Measurements from ENCODE around the gene BTG1. TPM values are rescaled to one million over a fixed set of nuclear protein-coding genes. Genes with fewer than 3 reads are reported as not detected.

The BTG1 gene
- total and polyA plus RNA-seq, 9 of the 15 experiments (the other 6 are each of a cell fraction or from before 2014, with no cell fraction given): 3.7 to 28.6 (median 7.4) TPM

GRCh38 chr12:92123780-92124688 is 21.6 kb downstream of the BTG1 start:
- Histone ChIP-seq H3K27me3 (ENCODE audit: control insufficient read depth in 2 of 2, insufficient read depth in 2 of 2, low read length in 2 of 2) (no peaks in the 10 kb centered on the region), H4K20me1 (replicated peaks; ENCODE audit: control insufficient read depth, insufficient read depth, low read length) (no peaks in the 10 kb centered on the region), H2AFZ (ENCODE audit: low read depth, low read length) (no peak overlapping the region), H3K9me3 (replicated peaks; ENCODE audit: control insufficient read depth, insufficient read depth, low read depth, low read length) (no peaks in the 10 kb centered on the region), H3K36me3 (ENCODE audit: control insufficient read depth, insufficient read depth, low read length) (peaks cover 3% of the 10 kb centered on the region; the same call in 1 of the 3 replicates), H3K79me2 (ENCODE audit: control insufficient read depth, insufficient read depth, low read length) (peaks cover 10% of the 10 kb centered on the region; the same call in 2 of the 3 replicates), H3K4me2 (ENCODE audit: insufficient read depth, low read length) (no peak overlapping the region), H3K9me1 (ENCODE audit: control insufficient read depth, insufficient read depth, low read length) (no peaks in the 10 kb centered on the region), H3K27ac (ENCODE audit: extremely low read depth, low read depth, low read length) (no peak overlapping the region), H3K9ac (ENCODE audit: insufficient read depth in 1 of 2, low read depth in 2 of 2, low read length in 2 of 2) (no peak overlapping the region), H3K4me3 (no peak overlapping the region), H3K4me1 (replicated peaks in 1 of 2; ENCODE audit: control insufficient read depth in 2 of 2, insufficient read depth in 2 of 2, low read length in 2 of 2) (peaks cover 0 to 8% of the 10 kb centered on the region in 2 experiments; a peak in 2 of 5 replicates)
- in situ Hi-C loops (cut with MboI): no loop called here
- BruUV-seq (replicated peaks): no TSS peak
- POLR2A ChIA-PET: interaction anchor here (0.7 to 5.6 kb wide), 4 partner anchors 10 to 20 kb away, joined by 4 to 32 read pairs (median 4); partner anchors contain the start of gene BTG1
- no peak for DNase-seq (ENCODE audit: extremely low read depth in 1 of 4, low spot score in 3 of 4)
- intact Hi-C loops (cut with micrococcal nuclease): no loop called here
- ATAC-seq: no peak
- WGBS (ENCODE audit: insufficient coverage, low coverage, missing lambda C conversion rate): 28% methylated on average over 2 of the region's 2 CpGs
- CTCF ChIA-PET (ENCODE audit: low intra/inter-chr PET ratio): no interaction called here
- no peak for FAIRE-seq
- TF ChIP-seq HDAC1 (IDR thresholded peaks at IDR 0.05): no peak
- TF ChIP-seq, protein P1, sequence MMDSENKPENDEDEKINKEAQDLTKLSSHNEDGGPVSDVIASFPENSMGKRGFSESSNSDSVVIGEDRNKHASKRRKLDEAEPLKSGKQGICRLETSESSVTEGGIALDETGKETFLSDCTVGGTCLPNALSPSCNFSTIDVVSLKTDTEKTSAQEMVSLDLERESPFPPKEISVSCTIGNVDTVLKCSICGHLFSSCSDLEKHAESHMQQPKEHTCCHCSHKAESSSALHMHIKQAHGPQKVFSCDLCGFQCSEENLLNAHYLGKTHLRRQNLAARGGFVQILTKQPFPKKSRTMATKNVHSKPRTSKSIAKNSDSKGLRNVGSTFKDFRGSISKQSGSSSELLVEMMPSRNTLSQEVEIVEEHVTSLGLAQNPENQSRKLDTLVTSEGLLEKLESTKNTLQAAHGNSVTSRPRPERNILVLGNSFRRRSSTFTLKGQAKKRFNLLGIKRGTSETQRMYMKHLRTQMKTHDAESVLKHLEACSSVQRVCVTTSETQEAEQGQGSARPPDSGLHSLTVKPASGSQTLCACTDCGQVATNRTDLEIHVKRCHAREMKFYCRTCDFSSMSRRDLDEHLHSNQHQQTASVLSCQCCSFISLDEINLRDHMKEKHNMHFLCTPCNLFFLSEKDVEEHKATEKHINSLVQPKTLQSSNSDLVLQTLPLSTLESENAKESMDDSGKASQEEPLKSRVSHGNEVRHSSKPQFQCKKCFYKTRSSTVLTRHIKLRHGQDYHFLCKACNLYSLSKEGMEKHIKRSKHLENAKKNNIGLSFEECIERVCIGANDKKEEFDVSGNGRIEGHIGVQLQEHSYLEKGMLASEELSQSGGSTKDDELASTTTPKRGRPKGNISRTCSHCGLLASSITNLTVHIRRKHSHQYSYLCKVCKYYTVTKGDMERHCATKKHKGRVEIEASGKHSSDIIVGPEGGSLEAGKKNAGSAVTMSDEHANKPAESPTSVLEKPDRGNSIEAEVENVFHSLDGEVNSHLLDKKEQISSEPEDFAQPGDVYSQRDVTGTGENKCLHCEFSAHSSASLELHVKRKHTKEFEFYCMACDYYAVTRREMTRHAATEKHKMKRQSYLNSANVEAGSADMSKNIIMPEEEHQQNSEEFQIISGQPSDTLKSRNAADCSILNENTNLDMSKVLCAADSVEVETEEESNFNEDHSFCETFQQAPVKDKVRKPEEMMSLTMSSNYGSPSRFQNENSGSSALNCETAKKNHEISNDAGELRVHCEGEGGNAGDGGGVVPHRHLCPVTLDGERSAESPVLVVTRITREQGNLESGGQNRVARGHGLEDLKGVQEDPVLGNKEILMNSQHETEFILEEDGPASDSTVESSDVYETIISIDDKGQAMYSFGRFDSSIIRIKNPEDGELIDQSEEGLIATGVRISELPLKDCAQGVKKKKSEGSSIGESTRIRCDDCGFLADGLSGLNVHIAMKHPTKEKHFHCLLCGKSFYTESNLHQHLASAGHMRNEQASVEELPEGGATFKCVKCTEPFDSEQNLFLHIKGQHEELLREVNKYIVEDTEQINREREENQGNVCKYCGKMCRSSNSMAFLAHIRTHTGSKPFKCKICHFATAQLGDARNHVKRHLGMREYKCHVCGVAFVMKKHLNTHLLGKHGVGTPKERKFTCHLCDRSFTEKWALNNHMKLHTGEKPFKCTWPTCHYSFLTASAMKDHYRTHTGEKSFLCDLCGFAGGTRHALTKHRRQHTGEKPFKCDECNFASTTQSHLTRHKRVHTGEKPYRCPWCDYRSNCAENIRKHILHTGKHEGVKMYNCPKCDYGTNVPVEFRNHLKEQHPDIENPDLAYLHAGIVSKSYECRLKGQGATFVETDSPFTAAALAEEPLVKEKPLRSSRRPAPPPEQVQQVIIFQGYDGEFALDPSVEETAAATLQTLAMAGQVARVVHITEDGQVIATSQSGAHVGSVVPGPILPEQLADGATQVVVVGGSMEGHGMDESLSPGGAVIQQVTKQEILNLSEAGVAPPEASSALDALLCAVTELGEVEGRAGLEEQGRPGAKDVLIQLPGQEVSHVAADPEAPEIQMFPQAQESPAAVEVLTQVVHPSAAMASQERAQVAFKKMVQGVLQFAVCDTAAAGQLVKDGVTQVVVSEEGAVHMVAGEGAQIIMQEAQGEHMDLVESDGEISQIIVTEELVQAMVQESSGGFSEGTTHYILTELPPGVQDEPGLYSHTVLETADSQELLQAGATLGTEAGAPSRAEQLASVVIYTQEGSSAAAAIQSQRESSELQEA (IDR thresholded peaks at IDR 0.05; ENCODE audit: low read depth): no peak
- TF ChIP-seq CEBPG (CRISPR knock-in tag; IDR thresholded peaks at IDR 0.05): no peak
- TF ChIP-seq CEBPG (tag; conservative IDR thresholded peaks at IDR 0.05 in 1 of 2, IDR thresholded peaks at IDR 0.05 in 1 of 2): peak; percentile 77 to 89
- TF ChIP-seq CEBPB (tag; IDR thresholded peaks at IDR 0.05): peak; percentile 55
- TF ChIP-seq HNRNPK (IDR thresholded peaks at IDR 0.05; ENCODE audit: low read depth, low read length, poor library complexity, severe bottlenecking): no peak
- no peak for TF ChIP-seq CTCFL (IDR thresholded peaks at IDR 0.05; ENCODE audit: borderline replicate concordance, insufficient read depth, low read depth, low read length, poor library complexity, severe bottlenecking)
- TF ChIP-seq MYC (IDR thresholded peaks at IDR 0.05; ENCODE audit: low read depth, low read length): no peak
- TF ChIP-seq MYC (CRISPR knock-in tag; IDR thresholded peaks at IDR 0.05; ENCODE audit: borderline replicate concordance, low read depth): no peak
- TF ChIP-seq NELFE (IDR thresholded peaks at IDR 0.05; ENCODE audit: insufficient read depth, insufficient read length): no peak

Measured in K562 (cell line).